ENCODE data around the gene GRK5.

- TF ChIP-seq, protein P1, sequence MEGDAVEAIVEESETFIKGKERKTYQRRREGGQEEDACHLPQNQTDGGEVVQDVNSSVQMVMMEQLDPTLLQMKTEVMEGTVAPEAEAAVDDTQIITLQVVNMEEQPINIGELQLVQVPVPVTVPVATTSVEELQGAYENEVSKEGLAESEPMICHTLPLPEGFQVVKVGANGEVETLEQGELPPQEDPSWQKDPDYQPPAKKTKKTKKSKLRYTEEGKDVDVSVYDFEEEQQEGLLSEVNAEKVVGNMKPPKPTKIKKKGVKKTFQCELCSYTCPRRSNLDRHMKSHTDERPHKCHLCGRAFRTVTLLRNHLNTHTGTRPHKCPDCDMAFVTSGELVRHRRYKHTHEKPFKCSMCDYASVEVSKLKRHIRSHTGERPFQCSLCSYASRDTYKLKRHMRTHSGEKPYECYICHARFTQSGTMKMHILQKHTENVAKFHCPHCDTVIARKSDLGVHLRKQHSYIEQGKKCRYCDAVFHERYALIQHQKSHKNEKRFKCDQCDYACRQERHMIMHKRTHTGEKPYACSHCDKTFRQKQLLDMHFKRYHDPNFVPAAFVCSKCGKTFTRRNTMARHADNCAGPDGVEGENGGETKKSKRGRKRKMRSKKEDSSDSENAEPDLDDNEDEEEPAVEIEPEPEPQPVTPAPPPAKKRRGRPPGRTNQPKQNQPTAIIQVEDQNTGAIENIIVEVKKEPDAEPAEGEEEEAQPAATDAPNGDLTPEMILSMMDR (IDR thresholded peaks at IDR 0.05), result no peak
- TF ChIP-seq REST (IDR thresholded peaks at IDR 0.05; ENCODE audit: insufficient read depth in 1 of 2, low read depth in 2 of 2, low read length in 1 of 2) (no peak), POLR2AphosphoS5 (IDR thresholded peaks at IDR 0.05; ENCODE audit: low read depth, low read length) (no peak), SIN3A (IDR thresholded peaks at IDR 0.05; ENCODE audit: borderline replicate concordance, insufficient read depth, low read depth, low read length) (no peak)
Measured at GRCh38 chr10:119252470-119253151, 45.2 kb downstream of the GRK5 start.

Measured in Panc1 (cell line).